PFSK-1 (cell line): ENCODE results near the gene RPL27A.

Experiments used
- FOXP2 ChIP-seq: optimal IDR thresholded peaks from 2 replicates; pipeline ENCODE3; 2011; ENCODE audit warnings: borderline replicate concordance, control low read depth, inconsistent platforms; ENCODE audit not compliant: insufficient read depth; ENCODE audit errors: extremely low read length, extremely low read depth
- POLR2AphosphoS5 ChIP-seq: IDR thresholded peaks from 2 replicates; pipeline ENCODE4 v1.6.1; 2012; ENCODE audit warnings: low read depth, mild to moderate bottlenecking, control low read depth, low read length, moderate library complexity
- SIN3A ChIP-seq: IDR thresholded peaks from 2 replicates; pipeline ENCODE4 v1.6.1; 2012; ENCODE audit warnings: mild to moderate bottlenecking, low read length, moderate library complexity, borderline replicate concordance; ENCODE audit not compliant: insufficient read depth
- TAF1 ChIP-seq: IDR thresholded peaks from 2 replicates; pipeline ENCODE4 v1.6.1; 2012; ENCODE audit warnings: low read length, control low read depth, borderline replicate concordance; ENCODE audit not compliant: insufficient read depth
- TF ChIP-seq, protein P1 (sequence below), 2 experiments: IDR thresholded peaks; 2 replicates each; pipeline versions ENCODE4 v1.6.1 to v1.8.0; 2011 to 2012; ENCODE audit warnings: low read depth in 2 of 2, low read length in 2 of 2, control low read depth in 1 of 2, inconsistent platforms in 1 of 2, mild to moderate bottlenecking in 1 of 2, moderate library complexity in 1 of 2; ENCODE audit not compliant: insufficient read depth in 1 of 2

RPL27A gene

DNA sequence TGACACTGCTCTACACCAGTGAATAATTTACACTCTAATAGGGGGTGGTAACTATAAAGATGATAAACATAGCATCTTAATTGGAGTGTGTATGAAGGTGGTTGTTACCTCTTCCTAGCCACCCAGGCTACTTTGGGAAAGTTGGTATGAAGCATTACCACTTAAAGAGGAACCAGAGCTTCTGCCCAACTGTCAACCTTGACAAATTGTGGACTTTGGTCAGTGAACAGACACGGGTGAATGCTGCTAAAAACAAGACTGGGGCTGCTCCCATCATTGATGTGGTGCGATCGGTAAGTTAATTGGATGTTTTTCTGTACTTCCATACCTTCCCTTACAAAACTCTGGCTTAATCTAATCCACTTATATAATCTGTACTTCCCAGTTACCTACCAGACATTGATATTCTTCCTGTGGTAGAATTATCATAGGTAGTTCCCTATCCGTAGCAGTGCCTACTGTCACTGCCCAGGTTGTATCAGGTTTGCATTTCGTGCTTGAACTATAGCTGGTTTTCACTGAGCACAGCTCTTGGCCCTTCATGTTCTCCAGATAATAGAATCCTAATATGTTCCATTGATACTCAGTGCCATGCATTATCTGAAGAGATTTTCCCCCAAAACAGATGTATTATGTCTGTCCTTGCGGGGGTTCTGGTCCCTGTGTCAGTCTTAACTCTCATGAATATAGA is 2.2 kb downstream of the RPL27A start:
- TF ChIP-seq POLR2AphosphoS5 (no peak), FOXP2 (no peak), TAF1 (no peak), SIN3A (no peak)
- TF ChIP-seq, protein P1, sequence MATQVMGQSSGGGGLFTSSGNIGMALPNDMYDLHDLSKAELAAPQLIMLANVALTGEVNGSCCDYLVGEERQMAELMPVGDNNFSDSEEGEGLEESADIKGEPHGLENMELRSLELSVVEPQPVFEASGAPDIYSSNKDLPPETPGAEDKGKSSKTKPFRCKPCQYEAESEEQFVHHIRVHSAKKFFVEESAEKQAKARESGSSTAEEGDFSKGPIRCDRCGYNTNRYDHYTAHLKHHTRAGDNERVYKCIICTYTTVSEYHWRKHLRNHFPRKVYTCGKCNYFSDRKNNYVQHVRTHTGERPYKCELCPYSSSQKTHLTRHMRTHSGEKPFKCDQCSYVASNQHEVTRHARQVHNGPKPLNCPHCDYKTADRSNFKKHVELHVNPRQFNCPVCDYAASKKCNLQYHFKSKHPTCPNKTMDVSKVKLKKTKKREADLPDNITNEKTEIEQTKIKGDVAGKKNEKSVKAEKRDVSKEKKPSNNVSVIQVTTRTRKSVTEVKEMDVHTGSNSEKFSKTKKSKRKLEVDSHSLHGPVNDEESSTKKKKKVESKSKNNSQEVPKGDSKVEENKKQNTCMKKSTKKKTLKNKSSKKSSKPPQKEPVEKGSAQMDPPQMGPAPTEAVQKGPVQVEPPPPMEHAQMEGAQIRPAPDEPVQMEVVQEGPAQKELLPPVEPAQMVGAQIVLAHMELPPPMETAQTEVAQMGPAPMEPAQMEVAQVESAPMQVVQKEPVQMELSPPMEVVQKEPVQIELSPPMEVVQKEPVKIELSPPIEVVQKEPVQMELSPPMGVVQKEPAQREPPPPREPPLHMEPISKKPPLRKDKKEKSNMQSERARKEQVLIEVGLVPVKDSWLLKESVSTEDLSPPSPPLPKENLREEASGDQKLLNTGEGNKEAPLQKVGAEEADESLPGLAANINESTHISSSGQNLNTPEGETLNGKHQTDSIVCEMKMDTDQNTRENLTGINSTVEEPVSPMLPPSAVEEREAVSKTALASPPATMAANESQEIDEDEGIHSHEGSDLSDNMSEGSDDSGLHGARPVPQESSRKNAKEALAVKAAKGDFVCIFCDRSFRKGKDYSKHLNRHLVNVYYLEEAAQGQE (IDR thresholded peaks at IDR 0.05; ENCODE audit: insufficient read depth in 1 of 2, low read depth in 2 of 2, low read length in 2 of 2) = no peak

DNA sequence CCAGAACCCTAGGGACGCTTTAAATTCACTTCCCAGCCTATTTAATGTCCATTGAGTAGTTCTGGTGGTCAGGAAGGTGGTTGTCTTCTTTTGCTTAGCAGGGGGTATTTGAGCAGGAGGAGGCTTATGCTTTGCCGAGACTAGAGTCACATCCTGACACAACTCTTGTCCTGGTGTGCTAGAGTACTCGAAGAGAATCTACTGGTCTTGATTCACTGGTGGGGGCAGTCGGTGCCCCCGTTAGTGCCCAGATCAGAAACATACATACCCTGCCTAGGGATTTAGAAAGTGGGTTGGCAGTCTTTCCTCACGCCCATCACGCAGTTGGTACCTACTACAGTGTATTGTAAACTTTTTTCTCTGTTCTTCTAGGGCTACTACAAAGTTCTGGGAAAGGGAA is 2.7 kb downstream of the RPL27A start:
- TF ChIP-seq SIN3A (no peak), TAF1 (no peak), POLR2AphosphoS5 (no peak), FOXP2 (no peak)
- TF ChIP-seq, protein P1 (IDR thresholded peaks at IDR 0.05; ENCODE audit: insufficient read depth in 1 of 2, low read depth in 2 of 2, low read length in 2 of 2) = no peak

DNA sequence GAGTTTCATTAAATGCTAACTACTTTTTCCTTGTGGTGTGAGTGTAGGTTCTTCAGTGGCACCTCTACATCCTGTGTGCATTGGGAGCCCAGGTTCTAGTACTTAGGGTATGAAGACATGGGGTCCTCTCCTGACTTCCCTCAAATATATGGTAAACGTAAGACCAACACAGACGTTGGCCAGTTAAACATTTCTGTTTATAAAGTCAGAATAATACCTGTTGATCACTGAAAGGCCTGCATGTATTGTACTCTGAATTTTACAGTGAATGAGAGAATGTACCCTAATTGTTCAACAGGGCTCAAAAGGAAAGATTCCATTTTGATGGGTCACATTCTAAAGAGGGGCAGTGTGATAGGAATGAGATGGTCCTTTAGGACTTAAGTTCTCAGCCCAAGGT is 3.2 kb downstream of the RPL27A start:
- TF ChIP-seq POLR2AphosphoS5 = no peak
- TF ChIP-seq, protein P1 (IDR thresholded peaks at IDR 0.05; ENCODE audit: insufficient read depth in 1 of 2, low read depth in 2 of 2, low read length in 2 of 2) = no peak
- no peak for TF ChIP-seq TAF1
- TF ChIP-seq FOXP2 = no peak
- no peak for TF ChIP-seq SIN3A

DNA sequence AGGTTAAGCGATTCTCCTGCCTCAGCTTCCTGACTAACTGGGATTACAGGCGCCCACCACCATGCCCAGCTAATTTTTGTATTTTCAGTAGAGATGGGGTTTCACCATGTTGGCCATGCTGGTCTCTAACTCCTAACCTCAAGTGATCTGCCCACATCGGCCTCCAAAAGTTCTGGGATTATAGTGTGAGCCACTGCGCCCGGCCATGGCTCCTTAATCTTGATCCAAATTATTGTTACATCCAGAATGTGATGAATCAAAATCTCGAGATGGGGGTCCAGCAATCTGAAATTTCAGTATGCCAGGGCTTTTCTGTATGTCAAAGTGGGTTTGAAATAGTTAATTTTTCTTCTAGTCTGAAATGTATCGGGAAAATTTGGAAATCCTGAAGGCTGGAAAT is 3.7 kb downstream of the RPL27A start:
- no peak for TF ChIP-seq FOXP2
- TF ChIP-seq, protein P1 (IDR thresholded peaks at IDR 0.05; ENCODE audit: insufficient read depth in 1 of 2, low read depth in 2 of 2, low read length in 2 of 2) = no peak
- TF ChIP-seq SIN3A = no peak
- no peak for TF ChIP-seq TAF1
- no peak for TF ChIP-seq POLR2AphosphoS5
